HG03521 (cell line): ENCODE data around the gene ADTRP.

ENCODE experiments used
- ATAC-seq: cut with Tn5 transposase; IDR thresholded peaks from one replicate; pipeline ENCODE4 v1.9.1; 2021; ENCODE audit warnings: mild to moderate bottlenecking, moderate library complexity; ENCODE audit not compliant: unreplicated experiment

ADTRP gene

GRCh38 chr6:11727998-11728961, 50.3 kb downstream of the ADTRP start:
- ATAC-seq: no peak

- ATAC-seq: no peak
Measured at GRCh38 chr6:11727346-11727997, 51.1 kb downstream of the ADTRP start.

GRCh38 chr6:11724286-11724685, 54.3 kb downstream of the ADTRP start:
- ATAC-seq: no peak

- peak; percentile 52 for ATAC-seq
Measured at GRCh38 chr6:11722805-11723631, 55.6 kb downstream of the ADTRP start.

- ATAC-seq: no peak
Measured at GRCh38 chr6:11722220-11722619, 56.4 kb downstream of the ADTRP start.

GRCh38 chr6:11718463-11718862, 60.1 kb downstream of the ADTRP start:
- no peak for ATAC-seq

- ATAC-seq: no peak
Measured at GRCh38 chr6:11718031-11718430, 60.6 kb downstream of the ADTRP start.

GRCh38 chr6:11714798-11715285, 63.8 kb downstream of the ADTRP start:
- no peak for ATAC-seq

GRCh38 chr6:11714116-11714797, 64.3 kb downstream of the ADTRP start:
- ATAC-seq: no peak

- ATAC-seq: no peak
Measured at GRCh38 chr6:11712760-11713159, 65.8 kb downstream of the ADTRP start.

GRCh38 chr6:11711984-11712711, 66.5 kb downstream of the ADTRP start:
- no peak for ATAC-seq

GRCh38 chr6:11711003-11711983, 67.3 kb downstream of the ADTRP start:
- no peak for ATAC-seq

- no peak for ATAC-seq
Measured at GRCh38 chr6:11710311-11710761, 68.3 kb downstream of the ADTRP start.

GRCh38 chr6:11706171-11706570, 72.4 kb downstream of the ADTRP start:
- ATAC-seq: no peak

GRCh38 chr6:11705483-11705882, 73.1 kb downstream of the ADTRP start:
- ATAC-seq: no peak

- ATAC-seq: no peak
Measured at GRCh38 chr6:11705069-11705468, 73.5 kb downstream of the ADTRP start.

- ATAC-seq: no peak
Measured at GRCh38 chr6:11703725-11704124, 74.9 kb downstream of the ADTRP start.

- no peak for ATAC-seq
Measured at GRCh38 chr6:11702500-11703130, 76.0 kb downstream of the ADTRP start.
